Inflammatory macrophage treated with lipopolysaccharide for 1 hour (primary cell): ENCODE results near the gene DIPK1A.
A peak's percentile ranks its signal among the peaks of the same experiment; 100 is the strongest.

Source experiments
- DNase-seq, 2 donors: peaks; one replicate each; pipeline ENCODE4 v3.0.0-alpha.2; 2020 to 2022

DIPK1A gene

DNA sequence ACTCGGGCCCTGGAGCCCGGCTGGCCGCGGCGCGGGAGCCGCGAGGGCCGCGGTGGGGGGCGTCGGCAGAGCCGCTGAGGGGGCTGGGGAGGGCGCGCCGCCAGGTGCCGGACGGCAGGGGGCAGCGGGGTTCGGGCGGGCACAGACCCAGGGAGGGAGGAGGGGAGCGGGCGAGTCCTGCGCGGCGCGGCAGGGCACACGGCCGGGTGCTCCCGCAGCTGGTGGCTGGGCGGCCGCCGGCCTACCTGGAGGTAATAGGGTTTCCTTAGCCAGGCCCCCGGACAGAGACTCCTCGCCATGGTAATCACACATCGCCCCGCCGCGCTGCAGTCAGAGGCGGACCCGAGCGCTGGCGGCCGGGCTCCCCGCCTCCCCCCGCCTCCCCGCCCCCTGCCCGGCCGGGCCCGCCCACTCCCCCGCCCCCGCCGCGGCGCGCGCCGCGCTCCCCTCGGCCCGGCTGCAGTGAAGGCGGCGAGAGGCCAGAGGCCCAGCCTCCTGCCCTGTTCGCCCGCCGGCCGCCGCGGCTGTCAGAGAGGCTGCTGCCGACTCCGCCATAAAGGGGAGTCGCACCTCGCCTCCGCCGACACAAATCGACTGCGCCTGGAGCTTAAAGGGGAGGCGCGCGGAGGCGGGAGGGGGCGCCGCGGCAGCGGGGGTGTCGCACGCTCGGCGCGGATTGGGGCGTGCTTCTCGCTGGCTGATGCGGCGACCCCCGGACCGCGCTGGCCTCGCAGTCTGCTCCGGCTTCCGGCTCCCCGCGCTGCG is at the start of gene DIPK1A:
DIPK1A (minus strand) TSS at position 332 of the 765 bp plus-strand sequence; CDS start at position 299, 33 bp downstream.
- peak; percentile 13 to 21 for DNase-seq

DNA sequence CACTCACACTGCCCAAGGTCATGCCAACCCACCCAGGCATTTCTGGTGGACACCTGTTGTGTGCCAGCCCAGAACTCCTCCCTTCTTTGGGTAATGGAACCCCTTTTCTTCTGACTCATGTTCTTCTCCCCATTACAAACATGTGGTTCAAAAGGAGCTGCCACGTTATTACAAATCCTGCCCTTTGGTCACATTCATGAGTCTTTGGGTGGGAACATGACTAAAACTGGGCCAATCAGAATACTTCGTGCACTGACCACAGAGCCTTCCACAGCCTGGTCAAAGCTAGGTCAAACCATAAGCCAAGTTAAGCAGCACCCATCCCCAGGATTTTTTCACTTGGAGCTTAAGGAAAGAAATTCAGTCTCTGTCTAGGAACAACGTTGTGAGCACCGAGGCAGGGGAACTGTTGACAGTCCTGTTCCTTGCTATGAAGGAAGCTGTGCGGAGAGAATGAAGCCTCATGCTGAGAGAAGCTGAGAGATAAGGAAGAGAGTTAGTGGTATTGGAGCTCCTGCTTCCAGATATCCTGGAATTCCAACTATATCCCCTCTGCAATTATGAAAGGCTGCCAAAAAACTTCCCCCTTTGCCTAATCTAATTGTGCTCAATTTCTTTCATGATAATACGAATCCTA is 46.8 kb upstream of the DIPK1A start:
- DNase-seq, result no peak

DNA sequence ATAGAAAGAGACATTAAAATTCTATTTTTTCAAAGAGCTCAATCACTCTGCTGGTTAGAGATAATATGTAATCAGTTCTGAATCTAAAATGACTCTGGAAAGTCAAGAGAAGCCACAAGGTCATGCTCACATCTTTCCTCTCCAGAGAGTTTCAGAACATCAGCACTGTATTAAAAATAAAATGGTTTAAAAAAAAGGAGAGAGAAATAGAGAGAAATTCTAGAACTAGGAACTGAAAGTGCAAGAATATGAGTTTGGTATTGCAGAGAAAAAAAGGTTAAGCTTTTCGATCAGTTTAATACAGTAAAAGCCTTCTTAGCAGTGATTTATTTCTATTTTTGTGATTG is 44.0 kb upstream of the DIPK1A start:
- no peak for DNase-seq

DNA sequence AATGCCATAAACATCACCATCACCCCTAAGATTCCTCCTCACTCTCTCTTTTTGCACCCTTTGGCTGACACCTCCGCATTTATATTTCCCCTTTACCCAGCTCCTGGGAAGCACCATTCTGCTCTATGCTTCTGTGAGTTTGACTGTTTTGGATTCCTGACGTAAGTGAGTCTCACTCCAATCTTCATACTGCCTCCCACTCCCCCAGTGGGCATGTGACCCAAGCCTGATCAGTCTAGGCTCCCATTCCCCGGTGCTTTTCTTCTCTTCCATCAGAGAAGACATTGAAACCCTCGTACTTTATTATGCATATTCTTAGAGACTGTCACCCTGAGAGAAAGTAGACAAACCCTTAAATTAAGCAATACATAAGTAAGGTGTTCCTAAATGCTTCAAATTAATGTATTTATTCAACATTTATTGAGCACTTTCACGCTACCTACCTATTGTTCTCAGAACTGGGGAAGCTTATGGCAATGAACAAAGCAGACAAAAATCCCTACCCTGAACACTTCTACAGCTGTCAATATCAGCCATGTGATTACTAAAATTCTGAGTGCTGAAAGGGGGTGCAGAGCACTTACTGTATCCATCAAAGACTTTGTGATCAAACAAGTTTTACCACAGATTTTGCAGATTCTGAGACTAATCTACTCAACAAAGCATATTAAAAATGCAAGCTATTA is 43.4 kb upstream of the DIPK1A start:
- DNase-seq, result no peak

DNA sequence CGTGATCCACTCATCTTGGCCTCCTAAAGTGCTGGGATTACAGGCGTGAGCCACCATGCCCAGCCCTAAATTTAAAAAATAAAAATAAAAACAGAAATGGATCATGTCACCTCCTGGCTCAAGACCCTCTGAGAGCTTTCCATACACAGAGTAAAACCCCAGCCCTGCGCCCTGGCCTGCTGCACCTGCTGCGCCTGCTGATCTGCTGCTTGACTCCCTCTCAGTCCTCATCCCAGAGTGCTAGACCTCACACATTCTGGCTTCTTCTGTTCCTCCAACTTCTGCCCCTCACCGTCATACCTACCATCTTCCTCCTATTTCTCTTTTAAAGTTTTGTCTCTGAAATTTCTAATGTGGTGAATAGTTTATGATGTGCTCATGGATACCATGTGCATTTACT is 42.7 kb upstream of the DIPK1A start:
- DNase-seq, result no peak

DNA sequence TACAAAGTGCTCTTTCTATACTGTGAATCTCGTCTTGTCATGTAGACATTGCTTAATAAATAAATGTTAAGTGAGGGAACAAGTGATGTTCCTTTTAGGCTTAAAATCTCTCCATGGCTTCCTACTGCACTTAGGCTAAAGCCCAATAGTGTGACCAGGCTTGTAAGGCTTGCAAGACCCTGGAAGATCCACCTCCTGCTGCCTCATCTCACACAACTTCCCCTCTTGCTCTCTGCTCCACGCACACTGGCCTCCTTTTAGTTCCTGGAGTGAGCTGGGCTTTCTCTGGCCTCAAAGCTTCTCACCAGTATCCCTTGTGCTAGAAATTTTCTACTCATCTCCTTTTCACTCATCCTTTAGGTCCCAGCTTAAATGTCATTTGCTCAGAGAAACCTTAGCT is 41.5 kb upstream of the DIPK1A start:
- peak; percentile 44 to 46 for DNase-seq

DNA sequence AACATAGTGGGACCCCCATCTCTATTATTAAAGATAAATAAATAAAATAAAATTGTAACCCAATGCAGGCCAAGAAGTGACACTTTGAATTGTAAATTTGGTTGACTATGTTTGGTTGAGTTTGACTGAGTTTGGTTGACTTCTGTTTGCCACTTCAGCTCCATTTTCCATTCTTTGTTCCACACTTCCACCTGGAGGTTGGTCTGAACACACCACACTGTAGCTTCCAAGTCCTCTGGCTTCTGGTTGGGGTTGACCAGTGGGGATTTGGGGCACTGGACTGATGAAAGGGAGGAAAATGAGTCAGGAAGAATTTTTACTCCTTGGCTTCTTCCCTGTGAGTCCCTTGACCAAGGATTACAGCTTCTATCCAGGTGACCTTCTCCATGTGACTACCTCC is 40.6 kb upstream of the DIPK1A start:
- DNase-seq, result no peak

DNA sequence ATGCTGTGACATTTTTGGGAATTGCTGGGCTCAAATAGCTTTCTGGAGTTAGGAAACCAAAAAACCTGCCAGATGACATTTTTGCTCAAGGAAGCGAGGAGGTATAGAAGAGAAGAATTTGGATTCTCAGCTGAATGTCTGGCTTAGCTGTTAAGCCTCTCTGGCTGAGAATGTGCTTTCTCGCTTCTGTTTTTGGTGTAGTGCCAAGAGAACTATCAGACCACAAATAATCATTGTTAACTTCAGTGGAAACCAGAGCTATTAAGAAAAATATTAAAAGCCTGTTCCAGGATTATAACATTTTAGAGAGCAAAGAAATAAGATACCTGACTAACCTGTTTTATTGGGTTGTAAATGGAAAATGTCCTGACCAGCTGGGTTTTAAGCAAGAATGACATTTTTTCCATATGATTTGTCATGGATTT is 39.5 kb upstream of the DIPK1A start:
- DNase-seq, result no peak

DNA sequence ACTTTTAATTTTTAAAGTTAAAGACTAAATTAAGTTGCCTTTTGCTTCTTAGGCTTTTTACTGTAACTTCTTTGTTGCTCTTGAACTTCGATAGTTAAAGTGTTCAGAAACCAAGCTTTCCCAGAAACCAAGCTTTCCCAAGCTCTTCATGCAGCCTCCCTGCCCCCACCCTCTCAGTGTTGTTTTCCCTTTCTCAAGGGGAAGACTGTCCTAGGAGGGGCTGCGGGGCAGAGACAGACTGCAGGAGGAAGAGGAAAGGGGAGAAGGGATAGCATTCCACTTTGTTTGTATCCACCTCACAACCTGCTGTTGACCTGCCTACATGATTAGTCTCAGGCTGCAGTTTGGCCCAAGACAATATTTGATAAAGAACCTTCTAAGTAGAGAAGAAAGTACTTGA is 39.0 kb upstream of the DIPK1A start:
- no peak for DNase-seq

DNA sequence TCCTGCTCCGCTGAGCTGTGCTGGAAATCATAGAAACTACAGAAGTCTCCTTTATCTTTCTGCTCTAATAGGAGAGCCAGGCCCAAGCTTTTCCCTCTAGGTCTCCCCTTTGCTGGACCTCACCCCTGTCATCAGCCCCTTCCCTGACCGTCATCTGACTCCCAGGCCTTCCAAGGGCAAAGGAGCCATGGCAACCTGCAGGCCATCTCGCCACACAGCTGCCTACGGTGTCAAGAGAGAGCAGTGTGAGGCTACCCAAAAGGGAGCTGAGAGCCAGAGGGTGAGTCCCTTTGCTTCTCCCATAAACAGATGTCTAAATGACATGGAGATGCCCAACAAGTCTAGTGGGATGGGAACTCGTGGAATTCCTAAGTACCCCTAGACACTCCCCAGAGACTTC is 37.6 kb upstream of the DIPK1A start:
- DNase-seq, result no peak

DNA sequence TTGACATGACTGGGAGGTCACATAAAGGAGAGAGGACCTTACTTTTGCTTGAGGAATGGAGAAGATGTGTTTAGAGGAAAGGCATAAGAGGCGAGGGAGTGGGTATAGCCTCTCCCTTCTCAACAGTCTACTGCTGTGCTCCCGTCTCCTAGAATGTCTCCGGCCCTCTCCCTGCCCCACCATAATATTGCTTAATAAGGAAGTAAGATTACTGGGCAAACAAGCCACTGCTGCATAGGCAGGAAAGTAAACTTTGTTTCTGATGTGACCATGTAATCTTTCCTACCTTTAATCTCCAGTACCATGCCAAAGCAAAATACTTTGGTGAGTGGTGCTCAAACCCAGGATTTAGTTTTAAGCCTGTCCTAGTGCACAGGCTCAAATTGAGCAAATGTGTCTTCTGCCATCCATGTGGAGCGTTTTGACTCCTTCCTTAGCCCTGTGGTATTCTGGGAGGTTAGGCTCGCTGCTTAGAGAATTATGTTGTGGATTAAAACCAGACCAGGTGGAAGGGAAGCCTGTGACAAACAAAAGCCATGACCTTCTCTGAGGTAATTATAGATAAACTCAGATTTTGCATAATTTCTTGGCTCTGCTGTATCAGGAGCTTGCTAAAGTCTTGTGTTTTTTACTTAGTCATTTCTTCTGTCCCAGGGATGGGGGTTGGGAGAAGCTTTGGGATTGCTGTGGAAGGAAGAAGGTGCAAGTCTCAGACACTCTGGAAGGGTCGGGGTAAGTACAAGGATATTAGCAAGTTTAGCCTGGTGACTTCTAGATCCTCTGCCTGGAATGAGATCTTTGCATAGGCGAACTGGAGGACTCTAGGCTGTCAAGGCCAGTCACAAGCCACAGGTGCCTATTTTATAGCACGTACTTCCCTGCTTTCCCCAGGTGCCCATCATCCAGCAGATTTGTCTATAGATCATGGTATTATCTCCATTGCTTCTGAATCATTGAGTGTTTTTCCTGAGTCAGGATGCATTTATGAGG is 34.5 kb upstream of the DIPK1A start:
- no peak for DNase-seq

DNA sequence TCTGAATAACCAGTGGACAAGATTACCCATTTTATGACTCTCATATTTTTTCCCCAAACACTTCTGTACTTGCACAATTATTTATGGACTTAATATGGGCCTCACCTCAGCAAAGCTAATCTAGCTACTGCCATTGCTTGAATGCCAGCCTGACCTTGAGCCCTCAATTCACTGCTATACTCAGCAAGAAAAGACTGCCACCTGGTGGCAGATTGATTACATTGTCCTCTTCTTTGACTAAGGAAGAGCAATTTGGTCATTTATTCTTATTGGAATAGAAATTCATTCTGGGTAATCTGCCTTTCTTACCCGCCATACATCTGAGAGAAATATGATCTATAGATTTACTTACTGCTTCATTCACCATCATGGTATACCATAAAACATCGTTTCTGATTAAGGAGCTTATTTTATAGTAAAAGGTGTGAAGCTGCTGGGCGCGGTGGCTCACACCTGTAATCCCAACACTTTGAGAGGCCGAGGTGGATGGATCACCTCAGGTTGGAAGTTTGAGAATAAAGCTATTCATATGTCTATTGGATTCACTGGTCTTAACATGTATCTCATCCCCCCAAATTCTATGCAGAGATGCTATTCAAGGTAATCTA is 32.9 kb upstream of the DIPK1A start:
- peak; percentile 73 to 92 for DNase-seq

DNA sequence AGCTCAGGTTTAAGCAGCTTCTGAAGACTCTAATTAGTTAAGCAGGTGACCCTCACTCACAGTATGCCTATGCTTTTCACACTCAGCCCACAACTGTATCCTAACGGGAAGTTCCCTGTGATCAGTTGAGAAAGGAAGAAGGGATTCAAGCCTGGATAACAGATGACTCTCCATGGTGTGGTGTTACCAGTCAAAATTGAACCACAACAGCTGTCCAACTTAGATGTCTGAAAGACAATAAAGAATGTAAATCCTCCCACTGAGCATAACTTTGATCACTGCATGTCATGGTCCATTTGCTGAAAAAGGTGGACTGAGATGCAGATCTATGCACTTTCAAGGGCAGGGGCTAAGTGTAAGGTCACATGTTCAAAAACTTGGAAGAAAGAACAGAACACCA is 32.3 kb upstream of the DIPK1A start:
- DNase-seq, result no peak

DNA sequence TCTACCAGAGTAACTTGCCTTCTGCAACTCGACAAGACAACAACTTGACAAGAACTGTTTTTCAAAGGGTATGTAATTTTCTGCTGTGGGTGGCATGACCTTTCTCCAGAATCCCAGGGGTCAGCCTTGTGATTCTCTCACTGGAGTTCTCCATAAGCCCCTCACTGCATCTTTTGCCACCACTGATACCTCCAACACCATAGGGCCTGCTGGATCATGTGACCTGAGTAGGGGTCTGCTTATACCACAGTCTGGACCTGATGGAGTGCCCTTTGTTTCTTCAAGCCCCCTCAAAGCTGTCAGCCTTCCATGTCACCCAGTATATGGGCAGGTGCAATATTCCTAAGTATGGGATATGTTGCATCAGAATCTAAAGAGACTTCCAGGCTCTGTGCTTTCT is 31.6 kb upstream of the DIPK1A start:
- no peak for DNase-seq

DNA sequence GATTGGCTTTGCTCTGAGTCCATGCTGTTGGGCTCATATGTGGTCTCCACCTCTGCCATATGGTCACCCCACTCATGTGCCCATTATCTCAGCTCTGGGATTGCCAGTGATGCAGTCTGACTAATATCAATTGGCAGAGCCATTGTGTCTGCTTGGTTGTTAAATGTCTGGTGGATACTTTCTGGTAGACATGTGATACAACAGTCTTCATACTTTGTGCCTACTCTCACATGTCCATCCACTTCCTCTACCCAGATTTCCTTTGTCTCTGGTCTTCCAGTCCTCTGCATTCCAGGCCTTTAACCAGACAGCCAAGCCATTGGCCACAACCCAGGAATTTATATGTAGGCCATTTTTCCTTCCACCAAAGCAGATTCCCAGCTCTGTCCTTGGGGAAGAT is 30.8 kb upstream of the DIPK1A start:
- no peak for DNase-seq

DNA sequence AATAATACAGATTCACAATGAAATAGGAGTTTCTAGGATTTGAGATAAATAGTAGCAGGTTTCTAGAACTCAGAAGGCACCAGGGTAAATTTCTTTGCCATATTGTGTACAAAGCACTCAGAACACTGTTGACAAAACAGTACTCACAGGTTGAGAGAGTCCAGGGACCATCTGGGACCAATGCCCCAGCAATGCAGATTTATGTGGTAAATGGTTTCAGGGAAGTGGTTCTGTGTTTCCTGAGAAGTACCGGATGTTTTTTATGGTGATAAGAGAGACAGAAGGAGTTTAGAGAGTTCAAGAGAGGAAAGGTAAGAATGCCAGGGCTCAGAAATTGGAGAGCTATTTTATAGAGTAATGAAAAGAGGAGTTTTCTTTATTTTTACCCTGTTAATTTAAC is 29.6 kb upstream of the DIPK1A start:
- DNase-seq, result no peak

DNA sequence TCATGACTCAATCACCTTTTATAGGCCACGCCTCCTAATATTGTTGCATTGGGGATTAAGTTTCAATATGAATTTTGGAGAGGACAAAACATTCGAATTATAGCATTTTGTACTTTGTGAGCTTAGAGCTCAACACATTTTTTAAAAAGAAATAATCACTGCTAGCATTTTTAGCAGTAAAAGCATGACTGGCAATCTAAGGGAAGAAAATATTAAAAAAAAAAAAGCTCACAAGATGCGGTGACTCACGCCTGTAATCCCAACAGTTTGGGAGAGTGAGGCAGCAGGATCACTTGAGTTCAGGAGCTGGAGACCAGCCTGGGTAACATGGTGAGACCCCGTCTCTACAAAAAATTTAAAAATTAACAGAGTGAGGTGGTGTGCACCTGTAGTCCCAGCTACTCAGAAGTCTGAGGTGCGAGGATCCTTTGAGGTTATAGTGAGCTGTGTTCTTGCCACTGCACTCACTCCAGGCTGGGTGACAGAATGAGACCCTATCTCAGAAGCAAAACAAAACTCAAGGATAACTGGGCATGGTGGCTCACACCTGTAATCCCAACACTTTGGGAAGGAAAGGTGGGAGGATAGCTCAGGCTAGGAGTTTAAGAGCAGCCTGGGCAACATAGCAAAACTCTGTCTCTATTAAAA is 28.8 kb upstream of the DIPK1A start:
- DNase-seq, result no peak

DNA sequence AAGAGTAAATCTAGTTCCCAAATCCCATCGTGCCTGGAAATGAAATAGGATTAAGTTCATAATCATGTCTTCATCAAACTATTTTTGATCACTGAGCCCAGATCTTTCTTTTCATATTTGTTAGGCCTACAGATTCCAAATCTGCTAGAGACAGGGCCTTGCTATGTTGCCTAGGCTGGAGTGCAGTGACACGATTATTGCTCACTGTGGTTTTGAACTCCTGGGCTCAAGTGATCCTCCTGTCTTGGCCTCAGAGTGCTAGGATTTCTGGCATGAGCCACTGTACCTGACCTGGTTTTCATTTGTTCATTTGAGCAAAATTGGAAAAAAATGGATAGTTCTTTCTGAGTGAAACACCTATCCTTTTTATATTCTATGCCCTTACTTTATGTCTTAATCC is 28.0 kb upstream of the DIPK1A start:
- DNase-seq, result no peak

DNA sequence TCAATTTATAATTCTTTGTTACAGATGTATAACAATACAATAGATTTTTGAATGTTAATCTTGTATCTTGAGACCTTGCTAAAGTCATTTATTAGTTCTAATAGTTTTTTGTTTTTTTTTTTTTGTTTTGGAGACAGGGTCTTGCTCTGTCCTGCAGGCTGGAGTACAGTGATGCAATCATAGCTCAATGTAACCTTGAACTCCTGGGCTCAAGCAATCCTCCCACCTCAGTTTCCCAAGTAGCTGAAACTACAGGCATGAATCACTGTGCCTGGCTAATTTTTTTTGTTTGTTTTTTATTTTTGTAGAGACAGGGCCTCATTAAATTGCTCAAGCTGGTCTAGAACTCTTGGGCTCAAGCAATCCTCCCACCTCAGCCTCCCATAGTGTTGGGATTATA is 26.2 kb upstream of the DIPK1A start:
- no peak for DNase-seq

DNA sequence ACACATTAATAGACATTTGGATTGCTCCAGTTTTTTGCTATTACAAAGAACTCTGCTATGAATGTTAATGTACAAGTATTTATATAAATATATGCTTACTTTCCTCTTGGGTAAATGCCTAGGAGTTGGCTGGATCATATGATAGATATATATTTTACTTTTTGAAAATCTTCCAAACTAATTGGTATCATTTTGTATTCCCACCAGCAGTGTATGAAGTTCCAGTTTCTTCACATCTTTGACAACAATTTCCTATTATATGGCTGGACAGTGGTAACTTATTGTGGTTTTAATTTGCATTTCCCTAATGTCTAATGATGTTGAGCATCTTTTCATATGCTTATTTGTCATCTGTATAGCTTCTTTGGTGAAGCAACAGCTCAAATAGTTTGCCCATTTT is 23.8 kb upstream of the DIPK1A start:
- DNase-seq, result no peak

DNA sequence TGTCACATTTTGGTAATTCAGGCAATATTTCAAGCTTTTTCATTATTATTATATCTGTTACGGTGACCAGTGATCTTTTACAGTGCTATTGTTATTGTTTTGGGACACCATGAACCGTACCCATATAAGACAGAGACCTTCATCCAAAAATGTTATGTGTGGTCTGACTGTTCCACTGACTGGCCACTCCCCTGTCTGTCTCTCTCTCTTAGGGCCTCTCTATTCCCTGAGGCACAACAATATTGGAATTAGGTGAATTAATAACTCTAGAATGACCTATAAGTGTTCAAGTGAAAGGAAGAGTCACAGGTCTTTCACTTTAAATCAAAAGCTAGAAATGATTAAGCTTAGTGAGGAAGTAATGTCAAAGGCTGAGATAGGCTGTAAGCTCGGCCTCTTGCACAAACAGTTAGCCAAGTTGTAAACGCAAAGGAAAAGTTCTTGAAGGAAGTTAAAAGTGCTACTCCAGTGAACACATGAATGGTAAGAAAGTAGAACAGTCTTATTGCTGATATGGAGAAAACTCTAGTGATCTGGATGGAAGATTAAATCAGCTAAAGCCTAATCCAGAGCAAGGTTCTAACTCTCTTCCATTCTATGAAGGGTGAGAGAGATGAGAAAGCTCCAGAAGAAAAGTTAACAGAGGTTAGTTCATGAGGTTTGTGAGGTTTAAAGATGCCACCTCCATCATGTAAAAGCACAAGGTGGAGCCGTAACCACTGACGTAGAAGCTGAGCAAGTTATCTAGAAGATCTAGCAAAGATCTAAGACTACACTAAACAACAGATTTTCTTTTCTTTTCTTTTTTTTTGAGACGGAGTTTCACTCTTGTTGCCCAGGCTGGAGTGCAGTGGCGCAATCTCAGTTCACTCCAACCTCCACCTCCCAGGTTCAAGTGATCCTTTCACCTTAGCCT is 19.7 kb upstream of the DIPK1A start:
- peak; percentile 68 to 69 for DNase-seq
